Stimulated activated CD8-positive, alpha-beta memory T cell treated with anti-CD3 and anti-CD28 coated beads, Interleukin-4, amount 100 ng/mL, for 24 hours (primary cell): ENCODE measurements around the gene RAPGEF6.
"Not testable (repeated sequence)": the region's sequence is repeated elsewhere in the genome, so short reads cannot be mapped to it uniquely, and the experiment has no call there.

ENCODE experiments used
- DNase-seq: peaks from one replicate; pipeline ENCODE4 v3.0.0-alpha.2; 2020; ENCODE audit warnings: low read depth

The RAPGEF6 gene

GRCh38 chr5:131634996-131635683 is at the start of gene RAPGEF6:
RAPGEF6 (minus strand) TSS chr5:131635229; CDS start chr5:131635030, 199 bp downstream.
- peak; percentile 91 for DNase-seq

DNA sequence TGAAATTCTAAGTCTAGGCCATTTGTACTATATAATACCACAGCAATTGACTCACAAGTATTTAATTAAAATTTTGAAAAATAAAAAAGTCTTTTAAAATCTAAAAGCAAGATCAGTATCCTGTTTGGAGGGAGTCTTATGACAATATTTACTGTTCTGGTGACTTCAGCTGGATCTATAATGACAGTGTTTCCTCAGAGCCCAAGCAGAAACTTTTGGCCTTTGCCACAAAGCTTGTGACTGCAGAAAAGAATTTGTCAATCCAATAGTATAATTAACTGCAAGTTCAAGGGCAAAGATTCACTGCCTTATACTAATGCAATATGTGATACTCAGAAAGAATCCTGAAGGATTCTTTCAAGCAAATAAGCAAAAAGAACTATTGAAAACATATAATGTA is 49.6 kb upstream of the RAPGEF6 start:
- no peak for DNase-seq

- DNase-seq: no peak
Measured at GRCh38 chr5:131684051-131684450, 49.0 kb upstream of the RAPGEF6 start.

- DNase-seq: no peak
Measured at GRCh38 chr5:131682826-131683225, 47.8 kb upstream of the RAPGEF6 start.

DNA sequence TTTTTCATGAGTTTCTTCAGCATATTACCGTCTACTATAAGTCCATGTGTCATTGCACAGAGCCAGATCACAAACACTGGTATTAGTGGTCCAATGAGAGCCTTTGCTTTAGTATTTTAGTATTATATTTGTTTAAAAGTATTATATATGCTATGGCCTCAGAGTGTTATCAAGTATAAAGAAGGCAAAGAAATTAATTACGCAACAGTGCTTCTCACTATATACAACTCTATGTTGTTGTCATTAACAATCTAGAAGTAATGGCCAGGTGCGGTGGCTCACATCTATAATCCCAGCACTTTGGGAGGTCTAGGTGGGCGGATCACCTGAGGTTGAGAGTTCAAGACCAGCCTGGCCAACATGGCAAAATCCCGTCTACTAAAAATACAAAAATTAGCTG is 47.1 kb upstream of the RAPGEF6 start:
- DNase-seq: no peak

DNA sequence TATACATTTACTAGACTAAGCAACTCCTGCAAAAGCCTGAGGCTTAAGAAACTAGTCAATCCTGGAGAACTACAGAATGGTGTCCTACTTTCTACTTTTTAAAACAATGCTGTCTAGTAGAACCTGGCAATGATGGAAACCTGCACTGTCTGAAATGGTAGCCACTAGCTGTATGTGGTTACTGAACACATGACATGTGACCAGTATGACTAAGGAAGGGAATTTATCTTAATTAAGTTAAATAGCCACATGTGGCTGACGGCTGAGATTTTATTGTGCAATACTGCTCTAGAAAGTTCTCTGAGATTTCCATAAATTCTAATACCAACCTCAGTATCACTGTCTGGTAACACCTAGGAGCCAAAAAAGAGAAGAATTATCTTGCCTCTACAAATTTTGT is 44.9 kb upstream of the RAPGEF6 start:
- no peak for DNase-seq

DNA sequence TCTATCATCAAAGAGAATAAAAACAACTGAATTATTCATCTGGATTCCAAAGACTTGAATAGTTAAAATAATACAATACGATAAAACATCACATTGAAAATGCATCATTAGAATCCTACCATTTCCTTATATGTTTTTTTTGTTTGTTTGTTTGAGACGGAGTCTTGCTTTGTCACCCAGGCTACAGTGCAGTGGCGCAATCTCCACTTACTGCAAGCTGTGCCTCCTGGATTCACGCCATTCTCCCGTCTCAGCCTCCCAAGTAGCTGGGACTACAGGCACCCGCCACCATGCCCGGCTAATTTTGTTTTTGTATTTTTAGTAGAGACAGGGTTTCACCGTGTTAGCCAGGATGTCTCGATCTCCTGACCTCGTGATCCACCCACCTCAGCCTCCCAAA is 43.2 kb upstream of the RAPGEF6 start:
- not testable (repeated sequence) for DNase-seq

DNA sequence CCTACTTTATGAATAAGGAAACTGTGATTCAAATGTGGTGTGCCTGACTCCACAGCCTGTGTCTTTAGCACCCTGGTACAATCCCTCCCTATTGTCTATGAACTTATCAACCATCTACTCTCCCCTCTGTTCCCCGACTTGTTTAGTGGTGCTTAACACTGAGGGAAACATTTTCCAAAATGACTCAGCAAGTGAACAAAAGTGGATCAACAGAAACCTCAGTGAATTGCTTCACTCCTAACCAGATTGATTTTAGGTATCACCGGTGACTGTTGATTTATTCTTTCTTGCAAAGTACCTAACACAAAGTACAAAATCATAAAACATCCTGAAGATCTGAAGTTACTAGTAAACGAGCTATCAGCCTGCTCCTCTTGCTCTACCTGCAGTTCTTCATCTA is 42.1 kb upstream of the RAPGEF6 start:
- DNase-seq: no peak

DNA sequence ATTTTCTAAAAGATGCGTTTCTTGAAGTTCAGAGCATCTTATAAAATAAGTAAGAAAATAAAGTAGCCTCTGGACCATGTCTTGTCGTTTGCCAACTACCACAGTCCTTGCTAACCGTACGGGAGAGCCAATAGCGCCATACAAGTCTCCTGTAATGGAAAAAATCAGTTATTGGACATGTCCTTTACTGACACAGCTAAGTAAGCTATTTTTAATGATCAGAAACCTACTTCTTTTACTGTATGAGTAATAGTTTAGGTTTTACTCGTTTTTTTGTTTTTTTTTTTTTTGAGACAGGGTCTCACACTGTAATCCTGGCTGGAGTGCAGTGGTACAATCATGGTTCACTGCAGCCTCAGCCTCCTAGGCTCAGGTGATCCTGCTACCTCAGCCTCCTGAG is 37.7 kb upstream of the RAPGEF6 start:
- DNase-seq: no peak

- no peak for DNase-seq
Measured at GRCh38 chr5:131671994-131672655, 37.1 kb upstream of the RAPGEF6 start.

DNA sequence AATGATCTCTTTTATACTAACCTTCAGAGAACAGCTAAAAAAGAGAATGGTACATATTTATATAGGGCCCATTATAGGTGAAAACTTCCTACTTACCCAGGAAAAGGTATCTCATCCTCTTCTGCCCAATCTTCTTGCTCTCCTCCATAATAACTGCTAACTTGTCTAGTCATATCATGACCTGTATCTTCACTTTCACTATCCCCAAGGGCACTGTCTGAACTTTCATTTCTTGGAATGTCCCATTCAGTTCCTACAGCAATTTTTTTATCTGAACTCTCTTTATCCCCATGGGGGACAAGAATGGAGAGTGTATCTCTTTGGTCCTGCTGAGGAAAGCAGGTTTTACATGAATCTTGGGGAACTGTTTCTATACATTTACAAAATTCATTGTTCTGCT is 36.4 kb upstream of the RAPGEF6 start:
- no peak for DNase-seq

DNA sequence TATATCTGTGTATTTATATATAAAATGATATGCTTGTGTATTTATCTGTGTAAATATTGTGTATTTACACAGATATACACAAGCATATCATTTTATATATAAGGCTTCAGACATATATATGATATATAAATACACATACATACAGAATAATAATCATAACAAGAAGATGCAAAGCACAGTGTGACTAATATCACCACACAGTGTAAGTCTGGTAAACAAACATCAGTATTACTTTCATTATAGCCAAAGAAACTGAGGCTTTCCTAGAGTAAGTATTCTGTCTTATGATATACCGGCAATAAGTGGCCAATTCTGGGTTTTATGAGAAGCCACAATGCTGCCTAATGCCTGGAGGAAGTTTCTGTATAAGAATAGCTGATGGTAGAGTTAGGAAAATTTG is 29.9 kb upstream of the RAPGEF6 start:
- DNase-seq: no peak

- DNase-seq: no peak
Measured at GRCh38 chr5:131661933-131662332, 26.9 kb upstream of the RAPGEF6 start.

DNA sequence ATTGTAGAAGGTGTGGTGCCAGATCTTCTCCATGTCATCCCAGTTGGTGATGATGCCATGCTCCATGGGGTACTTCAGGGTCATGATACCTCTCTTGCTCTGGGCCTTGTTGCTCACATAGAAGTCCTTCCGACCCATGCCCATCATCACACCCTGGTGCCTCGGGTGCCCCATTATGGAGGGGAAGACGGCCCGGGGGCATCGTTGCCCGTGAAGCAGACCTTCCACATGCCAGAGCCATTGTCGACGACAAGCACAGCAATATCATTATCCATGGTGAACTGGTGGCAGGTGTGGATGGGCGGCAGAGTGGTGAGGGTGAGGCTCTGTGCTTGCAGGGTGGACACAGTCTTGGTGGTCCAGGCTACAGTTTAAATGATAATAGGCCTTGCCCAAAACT is 24.8 kb upstream of the RAPGEF6 start:
- no peak for DNase-seq

DNA sequence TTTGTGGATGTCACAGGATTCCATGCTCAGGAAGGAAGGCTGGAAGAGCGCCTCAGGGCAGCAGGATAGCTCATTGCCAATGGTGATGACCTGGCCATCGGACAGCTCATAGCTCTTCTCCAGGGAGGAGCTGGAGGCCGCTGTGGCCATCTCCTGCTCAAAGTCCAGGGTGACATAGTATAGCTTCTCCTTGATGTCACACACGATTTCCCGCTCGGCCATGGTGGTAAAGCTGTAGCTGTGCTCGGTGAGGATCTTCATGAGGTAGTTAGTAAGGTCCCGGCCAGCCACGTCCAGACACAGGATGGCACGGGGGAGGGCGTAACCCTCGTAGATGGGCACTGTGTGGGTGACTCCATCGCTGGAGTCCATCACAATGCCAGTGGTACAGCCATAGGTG is 24.3 kb upstream of the RAPGEF6 start:
- no peak for DNase-seq

GRCh38 chr5:131654776-131655175 is 19.7 kb upstream of the RAPGEF6 start:
- no peak for DNase-seq

- DNase-seq: no peak
Measured at GRCh38 chr5:131654309-131654708, 19.3 kb upstream of the RAPGEF6 start.

DNA sequence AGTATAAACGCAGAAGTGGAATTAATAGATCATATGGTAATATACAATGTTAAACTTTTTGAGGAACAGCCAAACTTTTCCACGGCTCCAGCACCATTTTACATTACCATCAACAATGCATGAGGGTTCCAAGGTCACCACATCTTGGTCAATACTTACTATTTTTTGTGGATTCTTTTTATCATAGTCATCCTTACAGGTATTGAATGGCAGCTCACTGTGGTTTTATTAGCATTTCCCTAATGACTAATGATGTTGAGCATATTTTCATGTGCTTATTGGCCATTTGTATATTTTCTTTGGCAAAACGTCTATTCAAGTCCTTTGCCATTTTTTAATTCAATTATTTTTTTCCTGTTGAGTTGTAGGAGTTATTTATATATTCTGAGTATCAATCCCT is 14.1 kb upstream of the RAPGEF6 start:
- no peak for DNase-seq

GRCh38 chr5:131647048-131647769 is 12.2 kb upstream of the RAPGEF6 start:
- no peak for DNase-seq

DNA sequence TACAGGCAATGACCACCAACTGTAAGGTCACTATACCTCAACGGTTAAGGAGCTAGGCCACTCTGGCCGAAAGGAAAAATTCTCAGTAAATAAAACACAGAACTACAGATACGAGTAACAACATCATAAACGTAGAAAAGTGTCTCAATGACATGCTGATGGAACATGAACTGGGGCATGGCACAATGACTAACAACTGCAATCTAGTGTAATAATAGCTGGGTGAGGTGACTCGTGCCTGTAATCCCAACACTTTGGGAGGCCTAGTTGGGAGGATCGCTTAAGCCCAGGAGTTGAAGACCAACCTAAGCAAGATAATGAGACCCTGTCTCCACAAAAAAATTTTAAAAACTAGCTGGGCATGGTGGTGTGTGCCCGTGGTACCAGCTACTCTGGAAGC is 9.8 kb upstream of the RAPGEF6 start:
- no peak for DNase-seq

- DNase-seq: no peak
Measured at GRCh38 chr5:131644370-131644769, 9.3 kb upstream of the RAPGEF6 start.

GRCh38 chr5:131641494-131641893 is 6.5 kb upstream of the RAPGEF6 start:
- no peak for DNase-seq
